NCI-H2029 (cell line): ENCODE results near the gene SCFD2.
A peak's percentile ranks its signal among the peaks of the same experiment; 100 is the strongest.

Experiments
- DNase-seq: peaks from one replicate; lab custom pipeline; 2025; lab: John Stamatoyannopoulos, UW

The SCFD2 gene

GRCh38 chr4:52952540-52952939, 413.3 kb downstream of the SCFD2 start:
- DNase-seq = no peak

GRCh38 chr4:52951016-52951415, 414.8 kb downstream of the SCFD2 start:
- DNase-seq = no peak

- no peak for DNase-seq
These were observed 415.6 kb downstream of the SCFD2 start for GRCh38 chr4:52950226-52950625.

GRCh38 chr4:52949336-52949735, 416.5 kb downstream of the SCFD2 start:
- no peak for DNase-seq

DNA sequence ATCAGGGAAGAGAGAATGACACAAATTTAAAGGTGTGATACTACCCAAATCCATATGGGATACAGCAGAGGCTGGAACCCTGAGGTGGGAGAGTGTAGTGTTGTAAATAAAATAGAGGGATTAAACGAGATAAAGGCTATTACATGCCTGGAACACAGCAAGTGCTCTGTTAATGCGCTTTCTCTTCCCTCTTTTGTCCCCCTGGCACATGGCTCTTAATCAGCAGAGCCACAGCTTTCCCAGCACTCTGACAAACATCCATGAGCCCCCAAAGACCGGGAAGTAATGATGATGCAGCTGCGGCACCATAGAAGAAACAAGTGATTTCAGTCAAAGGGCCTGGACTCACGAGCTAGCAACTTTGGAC, 417.8 kb downstream of the SCFD2 start:
- no peak for DNase-seq

DNA sequence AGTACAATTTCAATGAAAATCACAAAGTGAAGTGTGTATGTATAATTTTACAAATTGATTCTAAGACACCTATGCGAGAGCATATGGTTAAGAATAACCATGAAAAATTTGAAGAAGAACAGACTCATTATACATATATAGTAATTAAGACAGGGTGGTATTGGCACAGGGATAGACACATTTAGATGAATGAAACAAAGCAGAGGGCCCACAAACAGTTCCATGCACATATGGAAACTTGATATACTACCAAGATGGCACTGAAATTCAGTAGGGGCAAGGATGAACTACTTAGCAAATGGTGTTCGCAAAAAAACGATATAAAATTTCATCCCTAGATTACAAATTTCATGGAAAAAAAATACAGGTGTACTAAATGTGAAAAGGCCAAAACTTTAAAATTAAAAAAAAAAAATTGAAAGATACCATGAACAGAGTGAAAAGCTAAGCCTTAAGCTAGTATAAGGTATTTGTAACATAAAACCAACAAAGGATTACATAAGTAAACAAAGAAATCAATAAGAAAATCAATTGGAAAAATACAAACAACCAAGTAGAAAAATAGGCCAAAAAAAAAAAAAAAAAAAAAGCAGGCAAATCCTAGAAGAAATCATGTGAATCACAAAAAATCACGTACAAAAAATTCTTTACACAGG, 418.3 kb downstream of the SCFD2 start:
- DNase-seq = no peak

DNA sequence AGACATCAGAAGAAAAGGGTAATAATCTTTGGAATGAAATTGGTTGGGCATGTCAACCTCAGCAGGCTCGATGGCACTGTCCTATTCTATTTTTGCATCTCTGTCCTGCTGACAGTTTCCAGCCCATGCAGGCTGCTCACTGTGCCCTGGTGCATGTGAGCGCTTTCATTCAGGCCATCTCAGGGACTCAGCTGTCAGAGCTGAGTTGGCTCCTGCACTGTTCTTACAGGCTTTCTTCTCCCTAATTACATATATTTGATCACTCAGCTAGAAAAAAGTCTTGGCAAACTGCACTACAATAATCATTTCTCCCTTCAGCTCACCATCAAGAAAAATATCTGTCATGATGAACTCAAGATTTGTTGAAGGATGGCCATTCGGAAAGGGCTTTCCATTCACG, 419.0 kb downstream of the SCFD2 start:
- no peak for DNase-seq

- no peak for DNase-seq
These were observed 419.9 kb downstream of the SCFD2 start for GRCh38 chr4:52945982-52946381.

DNA sequence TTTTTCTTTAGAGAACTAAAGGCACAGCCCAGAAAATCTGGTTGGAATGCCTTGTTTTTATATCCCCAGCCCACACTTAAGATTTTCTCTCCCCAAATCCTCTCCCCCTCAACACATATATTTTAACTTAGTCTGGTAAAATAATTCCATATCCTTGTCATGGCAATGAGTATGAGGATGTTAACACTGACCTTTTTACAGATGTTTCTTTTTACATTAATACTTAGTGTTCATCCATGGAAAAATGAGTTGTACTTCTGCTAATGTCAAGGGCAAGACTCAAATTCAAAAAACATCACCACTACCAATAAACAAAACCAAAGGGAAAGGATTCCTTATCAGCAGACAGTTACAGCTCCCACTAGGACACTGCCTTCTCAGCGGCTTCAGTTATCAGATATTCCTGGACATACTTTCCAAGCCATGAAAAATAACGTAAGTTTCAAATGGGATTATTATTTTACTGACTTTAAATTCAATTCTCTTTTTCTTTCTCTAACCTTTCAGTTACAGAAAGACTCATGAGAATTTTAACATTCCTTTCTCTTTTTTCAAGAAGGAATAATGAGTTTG, 420.4 kb downstream of the SCFD2 start:
- no peak for DNase-seq

DNA sequence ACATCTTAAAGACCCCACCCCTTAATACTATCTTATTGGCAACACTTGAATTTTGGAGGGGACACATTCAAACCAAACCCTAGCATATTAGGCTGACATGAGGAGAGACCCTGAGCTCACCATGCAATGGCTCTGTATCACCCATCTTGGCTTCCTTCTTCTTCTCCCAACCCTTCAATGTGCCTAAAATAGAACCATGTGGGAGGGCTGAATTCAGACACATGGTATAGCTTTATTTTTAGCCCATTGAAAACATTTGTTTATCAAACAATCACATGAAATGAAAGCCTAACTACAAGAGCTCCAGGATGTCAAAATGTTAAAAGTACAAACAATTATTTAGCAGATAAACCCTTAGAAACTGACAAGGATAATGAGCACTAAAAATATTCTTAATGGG, 422.2 kb downstream of the SCFD2 start:
- DNase-seq = no peak

GRCh38 chr4:52942936-52943335, 422.9 kb downstream of the SCFD2 start:
- DNase-seq = no peak

GRCh38 chr4:52941450-52941849, 424.4 kb downstream of the SCFD2 start:
- DNase-seq = no peak

DNA sequence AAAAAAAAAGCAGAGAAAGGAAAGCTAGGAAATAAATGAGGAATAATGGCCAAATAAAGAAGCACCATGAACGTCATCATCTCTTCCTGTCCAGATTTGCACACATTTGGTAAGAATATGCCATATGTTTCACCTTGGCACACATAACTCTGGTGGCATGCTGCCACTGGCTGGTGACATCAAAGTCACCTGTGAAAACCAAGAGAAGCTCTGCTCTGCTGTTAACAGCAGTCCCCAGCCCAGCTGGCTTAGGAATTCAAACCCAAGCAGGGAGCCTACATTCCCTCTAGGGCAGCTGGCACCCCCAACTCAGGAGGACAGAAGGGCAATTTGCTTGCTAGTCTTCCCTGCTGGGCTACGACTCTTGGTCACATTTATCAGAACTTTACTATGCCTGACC, 426.1 kb downstream of the SCFD2 start:
- DNase-seq = peak; percentile 10

- DNase-seq = no peak
These were observed 426.5 kb downstream of the SCFD2 start for GRCh38 chr4:52939325-52939724.

- DNase-seq = no peak
These were observed 428.0 kb downstream of the SCFD2 start for GRCh38 chr4:52937829-52938228.

- no peak for DNase-seq
These were observed 429.1 kb downstream of the SCFD2 start for GRCh38 chr4:52936729-52937128.

DNA sequence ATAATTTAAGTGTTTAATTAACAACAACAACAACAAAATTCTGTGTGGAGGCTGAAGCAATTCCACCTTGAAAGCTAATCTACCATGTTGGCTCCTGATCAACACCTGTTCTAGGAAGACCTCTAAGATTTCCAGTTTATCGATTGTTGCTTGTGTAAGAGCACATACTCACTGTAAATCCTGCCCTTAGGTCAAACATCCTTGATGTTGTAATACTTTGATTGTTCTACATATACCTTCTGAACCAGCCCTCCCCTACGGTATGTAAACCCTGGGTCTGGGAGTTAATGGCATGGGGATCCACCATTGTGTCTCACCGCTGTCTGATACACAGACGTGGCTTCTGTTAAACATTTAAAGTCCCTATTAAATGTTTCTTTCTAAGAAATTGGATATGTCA, 430.5 kb downstream of the SCFD2 start:
- no peak for DNase-seq

- DNase-seq = no peak
These were observed 432.1 kb downstream of the SCFD2 start for GRCh38 chr4:52933738-52934137.

- DNase-seq = no peak
These were observed 433.0 kb downstream of the SCFD2 start for GRCh38 chr4:52932591-52933470.

DNA sequence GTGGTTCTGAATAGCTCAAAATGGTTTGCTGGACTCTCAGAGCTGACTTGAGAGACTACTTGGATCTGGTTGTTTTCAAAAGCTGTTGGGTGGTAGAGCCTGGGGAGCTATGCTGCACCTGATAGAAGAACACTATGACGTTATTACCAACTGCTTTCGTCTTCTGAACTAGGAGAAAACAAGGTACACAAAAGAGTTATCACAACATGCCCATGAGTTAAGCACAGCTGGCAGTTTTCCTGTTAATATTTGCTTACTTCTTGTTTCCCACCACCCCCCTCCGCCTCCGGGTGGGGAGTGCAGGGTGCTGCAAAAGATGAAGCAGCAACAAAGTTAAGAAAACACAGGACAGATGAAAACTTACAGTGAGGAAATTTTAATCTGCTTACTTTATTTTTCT, 434.6 kb downstream of the SCFD2 start:
- DNase-seq = peak; percentile 17

- no peak for DNase-seq
These were observed 439.5 kb downstream of the SCFD2 start for GRCh38 chr4:52926196-52926974.

- DNase-seq = no peak
These were observed 440.3 kb downstream of the SCFD2 start for GRCh38 chr4:52925531-52925968.
